GM23338 (cell line): ENCODE data around the gene MND1. TPM values are rescaled to one million over a fixed set of nuclear protein-coding genes. Genes with fewer than 3 reads are reported as not detected.

Experiments used
- ATAC-seq: fragments of 200-7000 bp; cut with Tn5 transposase; 3 replicates; pipeline ENCODE4 v1.9.1; 2020
- DNase-seq: peaks from one replicate; pipeline ENCODE4 v3.0.0-alpha.2; 2015; ENCODE audit warnings: low spot score
- H2AFZ ChIP-seq: fragments of 200-600 bp; sonication (generic); 2 replicates; pipeline ENCODE4 v1.8.0; 2016; ENCODE audit warnings: antibody characterized with exemption, mild to moderate bottlenecking, moderate library complexity
- H3F3A ChIP-seq: fragments of 200-600 bp; sonication (generic); replicated peaks from 2 replicates; pipeline ENCODE4 v1.8.0; 2017; ENCODE audit warnings: antibody characterized with exemption, mixed run types, low read depth
- H3K27ac ChIP-seq: fragments of 200-600 bp; sonication (generic); 2 replicates; pipeline ENCODE4 v1.6.1; 2016; ENCODE audit warnings: low read depth
- H3K27me3 ChIP-seq: fragments of 200-600 bp; sonication (generic); 2 replicates; pipeline ENCODE4 v1.8.0; 2016; ENCODE audit warnings: mild to moderate bottlenecking, mixed run types, moderate library complexity; ENCODE audit not compliant: insufficient read depth
- H3K36me3 ChIP-seq: fragments of 200-600 bp; sonication (generic); 2 replicates; pipeline ENCODE4 v1.8.0; 2016; ENCODE audit warnings: mild to moderate bottlenecking; ENCODE audit not compliant: insufficient read depth
- H3K4me1 ChIP-seq: fragments of 200-600 bp; sonication (generic); 2 replicates; pipeline ENCODE4 v1.8.0; 2016; ENCODE audit warnings: mild to moderate bottlenecking, moderate library complexity; ENCODE audit not compliant: insufficient read depth
- H3K4me2 ChIP-seq: fragments of 200-600 bp; sonication (generic); 2 replicates; pipeline ENCODE4 v1.7.1; 2017; ENCODE audit warnings: mixed run types
- H3K4me3 ChIP-seq: fragments of 200-600 bp; sonication (generic); 2 replicates; pipeline ENCODE4 v1.6.1; 2016; ENCODE audit warnings: mixed run types
- H3K79me2 ChIP-seq: fragments of 200-600 bp; sonication (generic); replicated peaks from 2 replicates; pipeline ENCODE4 v1.8.0; 2017; ENCODE audit warnings: mild to moderate bottlenecking; ENCODE audit not compliant: insufficient read depth
- H3K9me2 ChIP-seq: fragments of 200-600 bp; sonication (generic); 2 replicates; pipeline ENCODE4 v1.8.0; 2017; ENCODE audit not compliant: insufficient read depth
- H4K20me1 ChIP-seq: fragments of 200-600 bp; sonication (generic); replicated peaks from 2 replicates; pipeline ENCODE4 v1.8.0; 2017; ENCODE audit warnings: mild to moderate bottlenecking; ENCODE audit not compliant: insufficient read depth
- H3K27ac Mint-ChIP-seq: 2 replicates; pipeline ENCODE4 v1.8.0; 2020; ENCODE audit warnings: inconsistent platforms, mild to moderate bottlenecking, moderate library complexity, mixed read lengths
- H3K27me3 Mint-ChIP-seq: 3 replicates; pipeline ENCODE4 v1.8.0; 2022; ENCODE audit warnings: low read depth, mild to moderate bottlenecking, moderate library complexity, mixed read lengths, inconsistent platforms; ENCODE audit not compliant: insufficient read depth, poor library complexity
- H3K36me3 Mint-ChIP-seq: 3 replicates; pipeline ENCODE4 v1.8.0; 2021; ENCODE audit warnings: low read depth, mild to moderate bottlenecking, inconsistent platforms, moderate library complexity, mixed read lengths
- H3K4me1 Mint-ChIP-seq: 3 replicates; pipeline ENCODE4 v1.8.0; 2020; ENCODE audit warnings: mild to moderate bottlenecking, inconsistent platforms, mixed read lengths
- H3K4me3 Mint-ChIP-seq: 3 replicates; pipeline ENCODE4 v1.8.0; 2021; ENCODE audit warnings: moderate library complexity, mild to moderate bottlenecking, inconsistent platforms, mixed read lengths
- H3K9me3 Mint-ChIP-seq: 3 replicates; pipeline ENCODE4 v1.8.0; 2020; ENCODE audit warnings: moderate library complexity, mild to moderate bottlenecking, inconsistent platforms, mixed read lengths
- CREB1 ChIP-seq: fragments of 250-450 bp; sonication (Bioruptor Pico); IDR thresholded peaks from 2 replicates; pipeline ENCODE4 v1.5.0; 2020; ENCODE audit warnings: low read depth, mild to moderate bottlenecking, moderate library complexity
- ETS1 ChIP-seq: IDR thresholded peaks from 2 replicates; pipeline ENCODE4 v1.6.1; 2016; ENCODE audit warnings: antibody characterized with exemption
- EZH2phosphoT487 ChIP-seq: fragments of 200-600 bp; sonication (generic); IDR thresholded peaks from one replicate; pipeline ENCODE4 v1.8.1; 2018; ENCODE audit warnings: antibody characterized with exemption; ENCODE audit not compliant: unreplicated experiment
- JUNB ChIP-seq: IDR thresholded peaks from one replicate; pipeline ENCODE4 v1.6.1; 2016; ENCODE audit warnings: antibody characterized with exemption; ENCODE audit not compliant: unreplicated experiment
- NANOG ChIP-seq: IDR thresholded peaks from 2 replicates; pipeline ENCODE4 v1.6.1; 2016; ENCODE audit warnings: antibody characterized with exemption, borderline replicate concordance
- REST ChIP-seq: IDR thresholded peaks from one replicate; pipeline ENCODE4 v1.6.1; 2018; ENCODE audit warnings: antibody characterized with exemption; ENCODE audit not compliant: unreplicated experiment
- STAT1 ChIP-seq: IDR thresholded peaks from one replicate; pipeline ENCODE4 v1.6.1; 2016; ENCODE audit warnings: antibody characterized with exemption; ENCODE audit not compliant: unreplicated experiment
- ZNF331 ChIP-seq: fragments of 250-450 bp; sonication (Bioruptor Pico); IDR thresholded peaks from 2 replicates; pipeline ENCODE4 v1.5.0; 2020; ENCODE audit warnings: low read depth, mild to moderate bottlenecking, moderate library complexity
- ZNF462 ChIP-seq: fragments of 250-450 bp; sonication (Bioruptor Pico); IDR thresholded peaks from 2 replicates; pipeline ENCODE4 v1.5.0; 2020; ENCODE audit warnings: mild to moderate bottlenecking, moderate library complexity
- polyA plus RNA-seq: library from polyadenylated mRNA; unstranded; fragments of >200 nt; fragmentation: Nextera tagmentation; extraction: Ambion mirVana; gene quantifications from 2 replicates; pipeline ENCODE4 v1.2.1, GENCODE V29; 2016
- total RNA-seq: library from RNA; depleted of rRNA; stranded (reverse); fragments of >200 nt; shearing (Covaris generic); gene quantifications from 2 replicates; pipeline ENCODE4 v1.2.3, GENCODE V29; 2014

Gene MND1
- total and polyA plus RNA-seq, 2 experiments from 2014 or later, result 22.5 to 63.5 TPM

- no peak overlapping the region for H3K27ac Mint-ChIP-seq
- H3K36me3 Mint-ChIP-seq, result no peaks in the 10 kb centered on the region; the same call in 1 of the 3 replicates
- no peaks in the 10 kb centered on the region for H3K9me2 ChIP-seq
- H3K9me3 Mint-ChIP-seq, result no peaks in the 10 kb centered on the region
- no peaks in the 10 kb centered on the region for H4K20me1 ChIP-seq
- no peaks in the 10 kb centered on the region for H3F3A ChIP-seq
- peaks cover 32% of the 10 kb centered on the region for H3K4me1 Mint-ChIP-seq
- no peak overlapping the region for H3K4me3 Mint-ChIP-seq
- peaks cover 12% of the 10 kb centered on the region for H3K27me3 Mint-ChIP-seq
- no peak overlapping the region for H2AFZ ChIP-seq
- ATAC-seq (no peak), DNase-seq (no peak)
- no peak for TF ChIP-seq STAT1
- TF ChIP-seq JUNB, result no peak
- TF ChIP-seq ZNF462 (CRISPR knock-in tag), result no peak
- TF ChIP-seq EZH2phosphoT487, result no peak
- no peak for TF ChIP-seq ETS1
- no peak for TF ChIP-seq REST
- no peak for TF ChIP-seq ZNF331 (CRISPR knock-in tag)
- TF ChIP-seq CREB1 (CRISPR knock-in tag), result no peak
- TF ChIP-seq NANOG, result no peak
- H3K79me2 ChIP-seq, result peaks cover 38% of the 10 kb centered on the region
- no peak overlapping the region for H3K4me3 ChIP-seq
- peaks cover 24% of the 10 kb centered on the region for H3K4me1 ChIP-seq
- H3K4me2 ChIP-seq, result no peak overlapping the region
- 0 out of 2 replicates have a peak, but pooled peaks cover 8% of the 10 kb centered on the region for H3K27me3 ChIP-seq
- H3K36me3 ChIP-seq, result no peaks in the 10 kb centered on the region
- no peak overlapping the region for H3K27ac ChIP-seq
Observed at GRCh38 chr4:153348006-153348405, 3.5 kb downstream of the MND1 start.
